ENCODE results near the gene SLC33A1.

SLC33A1 gene

DNA sequence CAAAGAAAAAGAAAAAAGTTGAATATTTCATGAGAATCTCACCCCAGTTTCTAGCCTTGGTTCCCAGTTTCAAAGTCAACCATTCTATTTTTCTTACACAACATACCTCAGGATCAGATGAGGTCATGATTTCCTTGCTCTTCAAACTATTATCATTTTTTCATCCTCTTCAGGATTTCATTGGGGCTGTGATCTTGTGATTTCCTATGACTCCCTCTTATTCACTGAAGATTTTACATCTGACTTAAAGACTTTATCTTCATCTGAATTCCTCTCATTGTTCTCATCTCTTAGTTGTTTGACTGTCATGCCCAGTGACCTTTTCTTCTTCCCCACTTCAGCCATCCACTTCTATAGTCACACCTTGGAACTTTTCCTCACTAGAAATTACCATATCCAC, 45.0 kb downstream of the SLC33A1 start:
- H3K4me3 ChIP-seq (ENCODE audit: low read depth, low read length): no peak overlapping the region
- TF ChIP-seq, protein P1, sequence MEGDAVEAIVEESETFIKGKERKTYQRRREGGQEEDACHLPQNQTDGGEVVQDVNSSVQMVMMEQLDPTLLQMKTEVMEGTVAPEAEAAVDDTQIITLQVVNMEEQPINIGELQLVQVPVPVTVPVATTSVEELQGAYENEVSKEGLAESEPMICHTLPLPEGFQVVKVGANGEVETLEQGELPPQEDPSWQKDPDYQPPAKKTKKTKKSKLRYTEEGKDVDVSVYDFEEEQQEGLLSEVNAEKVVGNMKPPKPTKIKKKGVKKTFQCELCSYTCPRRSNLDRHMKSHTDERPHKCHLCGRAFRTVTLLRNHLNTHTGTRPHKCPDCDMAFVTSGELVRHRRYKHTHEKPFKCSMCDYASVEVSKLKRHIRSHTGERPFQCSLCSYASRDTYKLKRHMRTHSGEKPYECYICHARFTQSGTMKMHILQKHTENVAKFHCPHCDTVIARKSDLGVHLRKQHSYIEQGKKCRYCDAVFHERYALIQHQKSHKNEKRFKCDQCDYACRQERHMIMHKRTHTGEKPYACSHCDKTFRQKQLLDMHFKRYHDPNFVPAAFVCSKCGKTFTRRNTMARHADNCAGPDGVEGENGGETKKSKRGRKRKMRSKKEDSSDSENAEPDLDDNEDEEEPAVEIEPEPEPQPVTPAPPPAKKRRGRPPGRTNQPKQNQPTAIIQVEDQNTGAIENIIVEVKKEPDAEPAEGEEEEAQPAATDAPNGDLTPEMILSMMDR (IDR thresholded peaks at IDR 0.05; ENCODE audit: low read depth, low read length): no peak
- in situ Hi-C loops (cut with HindIII; ENCODE audit: low sequenced_read_pairs): no loop called here
- no peak for DNase-seq (ENCODE audit: low read depth, low spot score)

DNA sequence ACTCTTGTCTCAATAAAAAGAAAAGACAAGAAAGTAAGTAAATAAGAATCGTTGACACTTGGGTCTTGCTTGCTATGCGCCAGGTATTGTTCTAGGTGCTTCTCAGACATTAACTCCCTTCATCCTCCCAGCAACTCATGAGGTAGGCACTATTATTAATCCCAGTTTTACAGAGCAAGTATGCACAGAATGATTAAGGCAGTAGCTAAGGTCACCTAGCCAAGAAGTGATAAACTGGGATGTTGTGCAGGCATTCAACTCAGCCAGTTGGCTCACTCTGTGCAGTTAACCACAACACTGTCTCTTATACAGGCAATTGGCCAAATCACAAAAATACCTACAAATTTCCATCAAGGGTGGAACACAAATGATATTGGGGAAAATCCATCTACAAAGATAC, 46.4 kb downstream of the SLC33A1 start:
- in situ Hi-C loops (cut with HindIII; ENCODE audit: low sequenced_read_pairs): no loop called here
- no peak for DNase-seq (ENCODE audit: low read depth, low spot score)
- TF ChIP-seq, protein P1 (IDR thresholded peaks at IDR 0.05; ENCODE audit: low read depth, low read length): no peak
- no peak overlapping the region for H3K4me3 ChIP-seq (ENCODE audit: low read depth, low read length)

DNA sequence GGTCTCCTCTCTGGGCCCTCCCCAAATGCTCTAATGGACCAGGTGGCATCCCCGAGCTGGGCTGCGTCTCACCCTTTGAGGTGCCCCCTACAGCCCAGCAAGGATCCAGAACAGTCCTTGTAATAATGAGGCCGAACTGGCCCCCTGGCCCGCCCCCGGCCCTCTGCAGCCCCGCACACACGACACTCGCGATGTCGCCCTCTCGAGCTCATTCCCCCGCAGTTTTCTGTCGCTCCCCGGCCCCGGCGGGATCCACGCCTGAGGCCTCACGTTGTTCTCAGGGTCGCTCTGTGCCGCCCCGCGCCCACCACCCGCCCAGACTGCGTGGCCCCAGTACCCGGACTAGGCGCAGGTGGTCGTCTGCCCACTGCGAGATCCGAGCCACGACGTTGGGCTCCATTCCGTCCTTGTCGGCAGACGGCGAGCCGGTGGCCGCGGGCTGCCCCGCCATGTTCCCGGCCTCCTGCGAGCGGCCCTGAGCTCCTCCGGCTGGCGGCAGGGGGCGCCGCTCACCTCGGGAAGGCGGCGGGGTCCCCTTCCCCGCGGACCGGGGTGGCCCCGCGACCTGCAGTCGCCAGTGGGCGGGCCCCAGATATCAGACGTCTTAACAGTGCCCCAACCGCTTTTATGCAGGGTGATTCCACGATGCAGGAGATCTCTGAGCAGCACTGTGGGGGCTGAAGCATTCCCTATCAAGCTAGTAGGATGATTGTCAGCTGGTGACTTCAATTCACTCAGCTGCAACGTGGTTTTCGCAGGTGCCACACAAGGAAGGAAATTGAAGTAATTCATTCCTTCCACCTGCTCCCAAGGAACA, 48.2 kb downstream of the SLC33A1 start, which contains the start of gene C3orf33:
Gene C3orf33, minus strand, starts transcription at position 477 of the 817 bp plus-strand sequence. Its CDS starts 26 bp downstream, at position 451.
- TF ChIP-seq, protein P1 (IDR thresholded peaks at IDR 0.05; ENCODE audit: low read depth, low read length): peak; percentile 78
- peak; percentile 59 for DNase-seq (ENCODE audit: low read depth, low spot score)
- in situ Hi-C loops (cut with HindIII; ENCODE audit: low sequenced_read_pairs): no loop called here
- H3K4me3 ChIP-seq (ENCODE audit: low read depth, low read length): peak within 1 kb of the TSS; percentile 72

DNA sequence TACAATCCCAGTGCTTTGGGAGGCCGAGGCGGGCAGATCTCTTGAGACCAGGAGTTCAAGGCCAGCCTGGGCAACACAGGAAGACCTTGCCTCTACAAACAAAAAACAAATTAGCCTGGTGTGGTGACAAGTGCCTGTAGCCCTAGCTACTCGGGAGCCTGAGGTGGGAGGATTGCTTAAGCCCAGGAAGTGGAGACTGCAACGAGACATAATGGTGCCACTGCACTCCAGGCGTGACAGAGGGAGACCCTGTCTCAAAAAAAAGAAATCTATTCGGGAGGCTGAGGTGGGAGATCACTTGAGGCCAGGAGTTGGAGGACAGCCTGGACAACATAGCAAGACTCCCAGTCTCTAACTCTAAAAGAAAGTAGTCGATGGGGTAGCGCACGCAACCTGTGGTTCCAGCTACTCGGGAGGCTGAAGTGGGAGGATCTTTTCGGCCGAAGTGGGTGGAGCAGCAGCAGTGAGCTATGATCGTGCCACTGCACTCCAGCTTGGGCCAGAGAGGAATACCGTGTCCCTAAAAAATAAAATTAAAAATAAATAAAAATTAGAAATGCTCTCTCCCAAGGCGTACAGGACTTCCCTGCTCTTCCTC, 48.9 kb downstream of the SLC33A1 start:
- no peak for DNase-seq (ENCODE audit: low read depth, low spot score)
- TF ChIP-seq, protein P1 (IDR thresholded peaks at IDR 0.05; ENCODE audit: low read depth, low read length): no peak
- in situ Hi-C loops (cut with HindIII; ENCODE audit: low sequenced_read_pairs): no loop called here
- peak overlapping the region; percentile 72 for H3K4me3 ChIP-seq (ENCODE audit: low read depth, low read length)

- H3K4me3 ChIP-seq (ENCODE audit: low read depth, low read length): no peak overlapping the region
- TF ChIP-seq, protein P1 (IDR thresholded peaks at IDR 0.05; ENCODE audit: low read depth, low read length): no peak
- DNase-seq (ENCODE audit: low read depth, low spot score): no peak
- in situ Hi-C loops (cut with HindIII; ENCODE audit: low sequenced_read_pairs): no loop called here
Observed at GRCh38 chr3:155804323-155804722, 49.9 kb downstream of the SLC33A1 start.

GRCh38 chr3:155792532-155792931, 61.7 kb downstream of the SLC33A1 start:
- in situ Hi-C loops (cut with HindIII; ENCODE audit: low sequenced_read_pairs): no loop called here
- H3K4me3 ChIP-seq (ENCODE audit: low read depth, low read length): no peak overlapping the region
- no peak for DNase-seq (ENCODE audit: low read depth, low spot score)
- TF ChIP-seq, protein P1 (IDR thresholded peaks at IDR 0.05; ENCODE audit: low read depth, low read length): no peak

Data from astrocyte of the spinal cord (primary cell).